HepG2 (cell line): ENCODE data around the gene PNN. TPM values are rescaled to one million over a fixed set of nuclear protein-coding genes. Genes with fewer than 3 reads are reported as not detected.

Source experiments
- BCLAF1 ChIP-seq: fragments of 450-650 bp; IDR thresholded peaks from 2 replicates; pipeline ENCODE4 v1.6.1; 2017; ENCODE audit warnings: mild to moderate bottlenecking
- CENPX ChIP-seq: sonication (generic); formaldehyde crosslinking; IDR thresholded peaks from 2 replicates; pipeline ENCODE4 v1.9.0; 2021; ENCODE audit warnings: mild to moderate bottlenecking, missing genetic modification reagents, moderate library complexity
- E2F2 ChIP-seq: sonication (generic); formaldehyde crosslinking; IDR thresholded peaks from 2 replicates; pipeline ENCODE4 v1.4.0; 2020; ENCODE audit warnings: missing genetic modification reagents, borderline replicate concordance
- EP300 ChIP-seq, 3 experiments: sonication (generic) in 1 of 3; formaldehyde crosslinking in 1 of 3; IDR thresholded peaks; 2 replicates each; pipeline versions ENCODE4 v1.5.1 to v1.6.1; 2011 to 2020; ENCODE audit warnings: low read depth in 2 of 3, low read length in 2 of 3, borderline replicate concordance in 1 of 3, improper control_type of control experiment in 1 of 3, mild to moderate bottlenecking in 1 of 3, missing genetic modification reagents in 1 of 3, moderate library complexity in 1 of 3
- HMG20B ChIP-seq: conservative IDR thresholded peaks from 2 replicates; pipeline ENCODE4 v1.6.1; 2016; ENCODE audit warnings: missing genetic modification reagents, missing compliant biosample characterization
- KMT2B ChIP-seq: IDR thresholded peaks from 2 replicates; pipeline ENCODE4 v1.6.1; 2016; ENCODE audit warnings: missing genetic modification reagents, missing compliant biosample characterization
- MTA1 ChIP-seq: sonication (generic); formaldehyde crosslinking; IDR thresholded peaks from 2 replicates; pipeline ENCODE4 v1.4.0; 2020; ENCODE audit warnings: missing genetic modification reagents, mild to moderate bottlenecking, borderline replicate concordance
- RARG ChIP-seq: sonication (generic); formaldehyde crosslinking; IDR thresholded peaks from 2 replicates; pipeline ENCODE4 v1.4.0; 2020; ENCODE audit warnings: low read depth, mild to moderate bottlenecking, missing genetic modification reagents
- RBM22 ChIP-seq: fragments of 200-400 bp; formaldehyde crosslinking; optimal IDR thresholded peaks from 2 replicates; pipeline ENCODE3; 2017; ENCODE audit warnings: mild to moderate bottlenecking, low read length, moderate library complexity
- SCMH1 ChIP-seq: sonication (generic); formaldehyde crosslinking; IDR thresholded peaks from 2 replicates; pipeline ENCODE4 v1.9.0; 2021; ENCODE audit warnings: missing genetic modification reagents, mild to moderate bottlenecking, borderline replicate concordance
- SNAPC2 ChIP-seq: sonication (generic); formaldehyde crosslinking; IDR thresholded peaks from 2 replicates; pipeline ENCODE4 v1.8.1; 2022; ENCODE audit warnings: mild to moderate bottlenecking, missing genetic modification reagents
- SNAPC4 ChIP-seq: sonication (generic); formaldehyde crosslinking; IDR thresholded peaks from 2 replicates; pipeline ENCODE4 v1.4.0; 2020; ENCODE audit warnings: mild to moderate bottlenecking, missing genetic modification reagents
- SRSF1 ChIP-seq: fragments of 200-400 bp; formaldehyde crosslinking; optimal IDR thresholded peaks from 2 replicates; pipeline ENCODE3; 2017; ENCODE audit warnings: mild to moderate bottlenecking, low read depth, low read length, moderate library complexity
- ZNF10 ChIP-seq: sonication (generic); formaldehyde crosslinking; IDR thresholded peaks from 2 replicates; pipeline ENCODE4 v1.4.0; 2020; ENCODE audit warnings: mild to moderate bottlenecking, low read depth, missing genetic modification reagents, borderline replicate concordance
- ZNF138 ChIP-seq: sonication (generic); formaldehyde crosslinking; IDR thresholded peaks from 2 replicates; pipeline ENCODE4 v1.5.0; 2020; ENCODE audit warnings: mild to moderate bottlenecking, low read depth, missing genetic modification reagents
- ZNF678 ChIP-seq: sonication (generic); formaldehyde crosslinking; IDR thresholded peaks from 2 replicates; pipeline ENCODE4 v1.4.0; 2020; ENCODE audit warnings: mild to moderate bottlenecking, missing genetic modification reagents
- ZNF83 ChIP-seq: sonication (generic); formaldehyde crosslinking; IDR thresholded peaks from 2 replicates; pipeline ENCODE4 v1.4.0; 2020; ENCODE audit warnings: missing genetic modification reagents, mild to moderate bottlenecking, borderline replicate concordance
- ZSCAN20 ChIP-seq: sonication (generic); formaldehyde crosslinking; IDR thresholded peaks from 2 replicates; pipeline ENCODE4 v1.4.0; 2020; ENCODE audit warnings: missing genetic modification reagents, mild to moderate bottlenecking, borderline replicate concordance
- polyA plus RNA-seq, 8 experiments: library from polyadenylated mRNA; depleted of rRNA in 3 of 8; stranded (reverse) in 7 of 8; unstranded in 1 of 8; fragments of >200 nt; fragmentation: Illumina TruSeq in 4 of 8; extraction: Trizol in 4 of 8; gene quantifications; 2 replicates each; pipeline versions ENCODE4 v1.2.1 to v1.2.3, GENCODE V29; 2011 to 2016; ENCODE audit warnings: low read depth in 4 of 8, missing spikeins in 1 of 8, mixed read lengths in 1 of 8; ENCODE audit not compliant: insufficient read depth in 1 of 8
- total RNA-seq, 5 experiments: library from RNA; depleted of rRNA; stranded (reverse); fragments of >200 nt; fragmentation: Illumina TruSeq; extraction: Trizol; gene quantifications; 2 replicates each; pipeline ENCODE4 v1.2.3, GENCODE V29; 2016; ENCODE audit warnings: low read depth in 1 of 5

Gene PNN
- total and polyA plus RNA-seq, 2 of the 13 experiments (the other 11 are each of a cell fraction or from before 2014, with no cell fraction given), result 58.0 to 214 TPM

- TF ChIP-seq HMG20B (CRISPR knock-in tag) (peak; percentile 11), ZNF83 (CRISPR knock-in tag) (no peak; the same call in 1 of the 2 replicates), ZNF138 (CRISPR knock-in tag) (peak; percentile 94), ZSCAN20 (CRISPR knock-in tag) (peak; percentile 76), SNAPC4 (CRISPR knock-in tag) (peak; percentile 89), KMT2B (CRISPR knock-in tag) (peak; percentile 96), EP300 (IDR thresholded peaks at IDR 0.05; ENCODE audit: low read depth in 2 of 2, low read length in 2 of 2) (peak; percentile 69 to 97), EP300 (CRISPR knock-in tag; IDR thresholded peaks at IDR 0.05; ENCODE audit: borderline replicate concordance) (peak; percentile 70), RBM22 (peak; percentile 41), SCMH1 (CRISPR knock-in tag) (no peak), ZNF678 (CRISPR knock-in tag) (0 out of 2 replicates have a peak, but pooled peaks have one; percentile 93), BCLAF1 (no peak), CENPX (CRISPR knock-in tag) (no peak), RARG (peak; percentile 98; the same call in 1 of the 2 replicates), E2F2 (CRISPR knock-in tag) (no peak; the same call in none of the 2 replicates), SNAPC2 (CRISPR knock-in tag) (peak; percentile 83), SRSF1 (peak; percentile 84), ZNF10 (no peak), MTA1 (CRISPR knock-in tag) (peak; percentile 98; the same call in 1 of the 2 replicates)
- TF ChIP-seq, all 625 proteins: peak for 462
Measured at GRCh38 chr14:39174560-39175444, at the start of gene PNN (continued).
